GM21529 (cell line): ENCODE measurements around the gene IFNA8.
"Not testable (repeated sequence)": the region's sequence is repeated elsewhere in the genome, so short reads cannot be mapped to it uniquely, and the experiment has no call there.

ENCODE experiments used
- ATAC-seq: cut with Tn5 transposase; IDR thresholded peaks from one replicate; pipeline ENCODE4 v1.9.1; 2021; ENCODE audit not compliant: unreplicated experiment

Gene IFNA8

DNA sequence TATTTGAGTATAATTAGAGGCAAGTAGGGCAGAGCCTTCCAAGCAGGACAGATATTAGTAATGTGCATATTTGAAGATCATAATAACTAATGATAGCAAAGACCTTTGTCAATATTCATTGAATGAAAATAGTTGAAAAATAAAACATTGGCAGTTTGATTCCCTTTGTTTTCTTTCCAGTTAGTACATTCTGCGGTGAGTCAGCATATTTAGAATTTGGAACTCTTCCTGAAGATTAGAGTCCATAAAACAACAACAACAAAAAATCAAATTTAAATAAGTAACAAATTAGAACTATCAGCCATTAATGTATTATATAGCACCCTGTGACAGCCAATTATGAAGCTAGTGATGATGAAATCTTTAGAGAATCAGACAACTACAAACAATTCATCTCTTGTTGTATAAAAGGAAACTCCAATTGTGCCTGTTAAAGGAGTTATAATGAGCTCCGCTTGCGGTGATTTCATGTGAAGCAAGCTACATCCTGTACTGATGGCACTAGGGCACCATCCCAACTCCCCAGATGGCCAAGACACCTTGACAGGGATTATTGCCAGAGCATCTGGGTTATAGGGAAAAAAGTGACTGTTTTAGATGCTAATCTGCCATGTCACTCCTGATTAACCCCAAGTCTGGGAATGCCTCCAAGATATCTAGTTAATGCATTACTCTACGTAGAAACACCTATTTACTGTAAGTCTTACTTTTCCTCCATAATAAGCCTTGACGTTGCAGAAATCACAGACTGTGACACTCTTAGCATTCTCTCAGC, 6.8 kb downstream of the IFNA8 start:
- ATAC-seq = no peak

DNA sequence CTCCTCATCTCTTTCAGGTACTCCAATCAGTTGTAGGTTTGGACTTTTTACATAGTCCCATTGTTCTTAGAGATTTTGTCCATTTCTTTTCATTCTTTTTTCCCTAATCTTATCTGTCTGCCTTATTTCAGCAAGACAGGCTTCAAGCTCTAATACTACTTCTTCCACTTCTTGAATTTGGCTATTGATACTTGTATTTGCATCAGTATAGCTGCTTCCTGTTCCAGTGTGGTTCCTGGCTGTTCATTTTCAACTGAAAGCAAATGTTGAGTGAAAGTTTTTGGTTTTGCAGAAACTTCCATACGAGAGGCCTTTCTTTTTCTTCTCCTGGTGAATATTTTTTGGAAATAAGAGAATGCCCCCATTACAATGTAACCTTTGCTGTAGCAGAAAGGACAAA, 19.3 kb downstream of the IFNA8 start:
- ATAC-seq = peak; percentile 52

DNA sequence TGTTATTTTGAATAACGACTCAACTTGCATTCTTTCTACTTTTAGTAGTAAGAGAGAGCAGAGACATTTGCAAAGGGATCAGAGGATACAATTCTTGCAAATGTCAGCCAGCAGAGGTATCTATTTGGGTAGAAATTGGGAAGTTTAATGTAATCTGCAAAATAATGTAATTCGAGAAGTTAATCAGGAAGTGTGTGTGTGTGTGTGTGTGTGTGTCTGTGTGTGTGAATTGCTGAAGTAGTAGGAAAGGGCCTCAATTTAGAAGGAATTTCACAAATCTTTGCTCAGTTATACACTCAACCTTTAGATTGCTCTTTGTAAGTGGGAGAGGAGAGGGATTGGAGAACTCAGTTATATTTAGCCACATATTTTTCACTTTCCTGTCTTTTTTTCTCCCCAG, 20.3 kb downstream of the IFNA8 start:
- no peak for ATAC-seq

DNA sequence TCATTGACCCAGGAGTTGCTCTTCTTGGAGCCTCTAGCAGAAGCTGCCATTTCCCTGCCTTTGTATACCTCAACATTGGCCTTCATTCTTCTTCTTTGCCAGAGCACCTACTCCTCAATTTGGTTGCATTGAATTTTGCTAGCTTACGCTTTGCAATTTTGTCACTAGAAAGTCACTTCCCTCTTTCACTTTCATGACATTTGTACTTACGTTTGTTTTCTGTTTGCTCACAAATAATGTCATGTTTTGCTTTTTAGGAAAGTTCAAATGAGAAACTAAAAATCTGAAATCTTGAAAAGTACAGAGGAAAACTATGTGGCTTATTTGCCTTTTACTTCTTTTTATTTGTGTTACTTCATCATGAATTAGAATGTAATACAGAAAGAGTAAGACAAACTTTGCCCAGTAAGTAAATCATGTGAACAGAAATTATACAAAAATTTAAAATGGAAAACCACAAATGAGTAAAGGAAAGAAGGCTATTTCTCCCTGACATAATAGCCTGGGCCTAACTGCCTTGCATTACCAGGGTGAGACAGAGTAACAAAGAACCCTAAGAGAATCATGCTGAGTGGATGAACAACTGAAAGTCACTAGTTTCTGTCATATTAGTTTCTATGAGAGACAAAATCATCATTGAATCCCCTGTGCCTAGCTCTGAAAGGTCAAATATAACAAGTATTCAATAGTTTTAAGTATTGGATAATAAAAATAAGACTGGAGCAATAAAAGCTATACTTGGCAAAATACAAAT, 23.9 kb downstream of the IFNA8 start:
- ATAC-seq = peak; percentile 67

DNA sequence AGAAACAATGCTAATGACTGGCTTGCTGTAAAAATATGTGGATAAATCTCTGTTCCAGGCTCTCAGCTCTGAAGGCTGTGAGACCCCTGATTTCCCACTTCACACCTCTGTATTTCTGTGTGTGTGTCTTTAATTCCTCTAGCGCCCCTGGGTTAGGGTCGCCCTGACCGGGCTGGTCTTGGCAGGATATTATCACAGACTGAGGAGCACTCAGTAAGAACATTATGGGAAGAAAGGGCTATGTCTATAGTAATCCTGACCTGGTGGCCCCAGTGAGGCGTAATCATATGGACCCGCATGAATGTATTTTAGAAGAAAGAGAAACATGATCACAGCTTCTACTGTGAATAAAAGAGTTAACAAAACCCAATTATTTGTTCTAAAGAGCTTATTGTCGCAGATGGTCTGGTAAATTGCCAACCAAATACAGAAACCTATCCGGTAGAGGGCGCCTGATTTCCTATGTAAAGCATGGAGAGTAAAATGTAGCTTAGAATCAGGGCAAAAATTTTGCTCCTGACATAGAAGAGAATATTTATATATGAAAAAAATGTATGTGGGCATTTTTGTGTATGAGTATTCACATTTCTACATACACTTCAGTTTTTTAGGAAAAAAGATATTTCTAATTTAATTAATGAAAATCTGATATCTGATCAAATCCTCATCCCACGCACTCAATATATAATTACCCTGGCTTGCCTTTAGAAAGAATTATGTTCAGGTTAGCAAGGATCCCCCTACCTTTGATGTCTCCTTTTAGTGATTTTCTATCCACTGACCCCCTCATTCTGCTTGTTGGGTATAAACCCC, 25.5 kb downstream of the IFNA8 start:
- ATAC-seq = no peak

DNA sequence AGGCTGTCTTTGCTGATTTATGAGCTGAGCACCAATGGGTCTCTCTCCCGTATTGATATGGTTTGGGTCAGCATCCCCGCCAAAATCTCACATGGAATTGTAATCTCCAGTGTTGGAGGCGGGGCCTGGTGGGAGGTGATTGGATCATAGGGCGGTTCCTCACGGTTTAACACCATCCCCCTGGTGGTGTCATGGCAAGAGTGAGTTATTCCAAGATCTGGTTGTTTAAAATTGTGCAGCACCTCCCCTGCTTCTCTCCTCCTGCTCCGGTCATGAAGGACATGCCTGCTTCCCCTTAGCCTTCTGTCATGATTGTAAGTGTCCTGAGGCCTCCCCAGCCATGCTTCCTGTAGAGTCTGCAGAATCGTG, 26.1 kb downstream of the IFNA8 start:
- not testable (repeated sequence) for ATAC-seq

DNA sequence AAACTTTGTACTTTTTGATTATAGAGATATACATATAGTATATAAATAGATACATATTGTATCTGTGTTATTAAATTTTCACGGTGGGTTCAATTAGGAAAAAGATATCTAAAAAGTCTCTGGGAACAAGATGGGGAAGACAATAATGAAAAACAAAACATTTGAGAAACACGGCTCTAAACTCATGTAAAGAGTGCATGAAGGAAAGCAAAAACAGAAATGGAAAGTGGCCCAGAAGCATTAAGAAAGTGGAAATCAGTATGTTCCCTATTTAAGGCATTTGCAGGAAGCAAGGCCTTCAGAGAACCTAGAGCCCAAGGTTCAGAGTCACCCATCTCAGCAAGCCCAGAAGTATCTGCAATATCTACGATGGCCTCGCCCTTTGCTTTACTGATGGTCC, 31.2 kb downstream of the IFNA8 start, which contains the start of gene IFNA1:
IFNA1 (plus strand) TSS at position 301 of the 400 bp plus-strand sequence; CDS start at position 370, 69 bp downstream.
- ATAC-seq = no peak

DNA sequence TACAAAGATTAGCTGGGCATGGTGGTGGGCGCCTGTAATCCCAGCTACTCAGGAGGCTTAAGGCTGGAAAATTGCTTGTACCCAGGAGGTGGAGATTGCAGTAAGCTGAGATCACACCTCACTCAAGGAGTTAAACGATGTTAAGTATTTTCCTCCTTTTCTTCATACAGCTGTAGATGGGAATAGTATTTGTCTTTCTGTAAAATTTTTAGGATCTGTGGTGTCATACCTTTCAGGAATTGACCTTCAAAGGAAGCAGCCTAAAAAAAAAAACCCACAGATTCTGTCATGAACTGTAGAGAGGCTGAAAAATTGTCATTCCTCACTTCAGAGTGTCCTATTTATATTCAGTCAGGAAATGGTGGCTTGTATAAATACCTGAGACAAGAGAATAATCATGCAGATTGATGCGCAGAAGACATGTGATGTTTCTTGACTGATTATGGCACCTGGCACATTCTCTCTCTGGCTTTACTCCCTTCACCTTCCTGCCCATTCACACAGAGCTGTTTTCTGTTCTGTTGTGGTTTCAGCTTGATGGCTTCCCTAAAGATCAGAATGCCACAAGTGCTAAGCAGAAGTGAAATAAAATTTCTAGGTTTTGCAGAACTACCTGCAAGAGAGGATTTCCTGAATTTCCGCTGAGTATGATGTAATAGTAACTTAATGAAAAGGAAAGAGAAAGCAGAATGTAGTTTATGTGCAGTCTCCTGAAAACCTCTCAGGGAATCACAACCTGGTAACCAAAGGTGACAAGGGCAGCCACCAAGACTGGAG, 35.1 kb downstream of the IFNA8 start:
- ATAC-seq = peak; percentile 91

DNA sequence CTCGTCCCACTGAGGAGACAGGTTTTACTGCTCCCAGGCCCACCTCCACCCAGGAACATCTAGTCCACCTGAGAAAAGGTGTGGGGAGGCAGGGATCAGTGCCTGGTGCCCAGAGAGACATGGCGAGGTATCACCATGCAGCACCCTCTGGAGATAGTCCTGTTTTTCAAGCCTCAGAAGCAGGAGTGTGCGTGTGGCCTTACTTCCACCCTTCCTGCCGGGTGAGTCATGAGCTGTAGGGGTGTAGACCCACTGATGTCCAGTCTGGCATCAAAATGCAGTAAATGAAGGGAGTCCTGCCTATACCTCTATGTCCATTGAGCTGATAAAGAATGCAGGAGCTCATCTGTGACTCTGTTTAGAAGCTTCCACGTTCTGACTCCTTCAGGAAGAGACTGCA, 40.4 kb downstream of the IFNA8 start:
- not testable (repeated sequence) for ATAC-seq

DNA sequence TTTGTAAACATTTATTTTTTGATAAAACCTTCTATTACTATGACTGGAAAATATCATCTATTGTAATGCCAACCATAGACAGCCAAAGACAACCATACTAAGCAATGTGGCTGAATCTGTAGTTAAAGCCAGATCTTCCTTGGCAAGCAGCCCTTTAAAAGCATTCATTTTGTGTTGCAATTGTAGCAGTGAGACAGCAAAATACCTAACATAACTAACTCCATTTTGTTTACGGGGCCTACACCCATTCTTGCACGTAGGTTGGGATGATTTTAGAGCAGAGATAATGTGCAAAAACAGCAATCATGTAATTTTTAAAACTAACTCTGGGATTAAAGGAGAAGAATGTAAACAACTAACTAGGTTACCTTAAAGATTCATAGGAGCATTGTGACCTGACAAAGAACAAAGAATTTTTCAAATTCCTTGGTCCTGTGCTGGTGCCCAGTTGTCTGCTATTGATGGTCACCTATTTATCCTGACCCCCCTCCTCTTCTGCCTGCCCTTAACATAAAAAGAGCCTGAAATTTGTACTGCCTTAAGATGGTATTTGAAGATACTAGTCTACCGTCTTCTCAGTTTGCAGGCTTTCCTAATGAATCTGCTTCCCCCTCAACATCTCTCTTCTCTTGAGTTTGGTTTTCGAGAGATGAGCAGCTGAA, 41.9 kb downstream of the IFNA8 start:
- ATAC-seq = no peak

DNA sequence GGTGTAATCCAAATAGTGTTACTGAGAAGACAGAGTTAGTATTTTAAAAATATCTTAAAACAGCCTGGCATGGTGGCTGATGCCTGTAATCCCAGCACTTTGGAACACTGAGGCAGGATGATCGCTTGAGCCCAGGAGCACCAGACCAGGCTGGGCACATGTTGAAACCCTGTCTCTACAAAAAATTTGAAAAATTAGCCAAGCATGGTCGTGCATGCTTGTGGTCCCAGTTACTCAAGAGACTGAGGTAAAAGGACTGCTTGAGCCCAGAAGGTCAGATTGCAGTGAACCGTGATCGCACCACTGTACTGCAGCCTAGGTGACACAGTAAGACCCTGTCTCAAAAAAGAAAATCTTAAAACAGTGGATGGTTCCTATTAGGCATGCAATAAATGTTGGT, 43.8 kb downstream of the IFNA8 start:
- no peak for ATAC-seq

DNA sequence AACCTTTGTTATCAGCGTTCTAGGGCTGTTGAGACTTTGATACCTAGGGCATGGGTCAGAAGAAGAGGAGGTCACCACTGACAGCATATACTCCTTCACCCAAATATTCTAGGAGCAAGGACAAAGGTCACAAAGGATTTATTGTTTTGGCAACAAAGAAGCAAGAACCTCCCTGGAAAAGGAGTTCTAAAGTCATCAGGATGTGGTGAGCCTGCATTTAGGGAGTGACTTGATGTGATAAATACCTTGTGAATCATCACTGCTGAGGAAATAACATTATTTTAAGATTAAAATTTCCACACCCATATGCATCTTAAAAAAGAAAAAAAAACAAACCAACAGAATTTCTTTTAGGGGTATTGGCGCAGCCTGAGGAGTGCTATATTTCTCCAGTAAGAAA, 45.2 kb downstream of the IFNA8 start:
- ATAC-seq = no peak

DNA sequence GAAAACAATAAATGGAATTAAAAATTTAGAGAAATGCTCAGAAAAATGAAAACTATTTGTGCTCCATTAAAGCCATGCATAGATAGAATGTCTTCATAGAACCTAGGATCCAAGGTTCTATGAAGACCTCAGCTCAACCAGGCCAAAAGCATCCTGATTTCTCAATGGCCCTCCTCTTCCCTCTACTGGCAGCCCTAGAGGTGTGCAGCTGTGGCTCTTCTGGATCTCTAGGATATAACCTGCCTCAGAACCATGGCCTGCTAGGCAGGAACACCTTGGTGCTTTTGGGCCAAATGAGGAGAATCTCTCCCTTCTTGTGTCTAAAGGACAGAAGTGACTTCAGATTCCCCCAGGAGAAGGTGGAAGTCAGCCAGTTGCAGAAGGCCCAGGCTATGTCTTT, 46.4 kb downstream of the IFNA8 start:
- peak; percentile 98 for ATAC-seq
